ENCODE results near the gene CPEB4. TPM values are rescaled to one million over a fixed set of nuclear protein-coding genes. Genes with fewer than 3 reads are reported as not detected.

Gene CPEB4
- total RNA-seq, 1 experiment from 2014 or later: 8.7 TPM

GRCh38 chr5:173953528-173954090 lies 65.5 kb downstream of the CPEB4 start:
- no peaks in the 10 kb centered on the region for H3K23me2 ChIP-seq (ENCODE audit: insufficient read length, low read depth, low read length, poor library complexity, severe bottlenecking)
- Mint-ChIP-seq H3K9me3 (no peaks in the 10 kb centered on the region), H3K4me3 (no peak overlapping the region), H3K4me1 (peaks cover 0 to 4% of the 10 kb centered on the region in 2 experiments; a peak in 2 of 4 replicates), H3K27me3 (ENCODE audit: low read depth) (no peaks in the 10 kb centered on the region), H3K36me3 (ENCODE audit: insufficient read depth in 1 of 3, low read depth in 3 of 3) (peaks cover 9 to 26% (median 21%) of the 10 kb centered on the region in 3 experiments; a peak in 6 of 7 replicates), H3K27ac (peak overlapping the region in 1 of 3 experiments; percentile 49; a peak in 2 of 7 replicates)
- H3K14ac ChIP-seq (ENCODE audit: insufficient read depth, low read length): no peak overlapping the region
- no peaks in the 10 kb centered on the region for H3K9me3 ChIP-seq (ENCODE audit: control insufficient read depth, low read depth, low read length)
- no peak overlapping the region for H4K8ac ChIP-seq (replicated peaks; ENCODE audit: insufficient read length, low read depth, low read length)
- H3K9ac ChIP-seq (ENCODE audit: extremely low read depth, insufficient read length, low read length): no peak overlapping the region
- no peak overlapping the region for H2AFZ ChIP-seq (ENCODE audit: low read length)
- H2BK120ac ChIP-seq (ENCODE audit: low read depth, low read length, poor library complexity, severe bottlenecking): no peak overlapping the region
- H2AK5ac ChIP-seq (ENCODE audit: insufficient read length, low read length): no peak overlapping the region
- no peak overlapping the region for H3K56ac ChIP-seq (ENCODE audit: insufficient read length, low read depth, low read length)
- H2BK5ac ChIP-seq (ENCODE audit: insufficient read length, low read length): no peak overlapping the region
- no peak overlapping the region for H2BK20ac ChIP-seq (ENCODE audit: low read depth, low read length, poor library complexity, severe bottlenecking)
- no peaks in the 10 kb centered on the region for H3K27me3 ChIP-seq (ENCODE audit: insufficient read depth, low read length)
- H2BK15ac ChIP-seq (ENCODE audit: low read depth, low read length): no peak overlapping the region
- no peak overlapping the region for H4K91ac ChIP-seq (ENCODE audit: insufficient read length, low read depth, low read length)
- H3K79me2 ChIP-seq (ENCODE audit: insufficient read depth, low read length): no peaks in the 10 kb centered on the region
- H3K18ac ChIP-seq (ENCODE audit: insufficient read length, low read depth, low read length): no peak overlapping the region
- no peak overlapping the region for H3K27ac ChIP-seq (ENCODE audit: insufficient read length, low read depth, low read length)
- H3K4ac ChIP-seq (ENCODE audit: low read depth, low read length): no peak overlapping the region
- H3K23ac ChIP-seq (ENCODE audit: insufficient read length, low read depth, low read length): no peak overlapping the region
- H3K4me2 ChIP-seq (ENCODE audit: insufficient read depth, insufficient read length, low read length): no peak overlapping the region
- H2BK12ac ChIP-seq (ENCODE audit: insufficient read length, low read depth, low read length): no peak overlapping the region
- DNase-seq: no peak
- WGBS (ENCODE audit: extremely low coverage, insufficient read length, low lambda C conversion rate): 100% methylated on average over 1 of the region's 5 CpGs
- H4K20me1 ChIP-seq (ENCODE audit: control insufficient read depth, insufficient read depth, insufficient read length): no peaks in the 10 kb centered on the region
- TF ChIP-seq, protein P1, sequence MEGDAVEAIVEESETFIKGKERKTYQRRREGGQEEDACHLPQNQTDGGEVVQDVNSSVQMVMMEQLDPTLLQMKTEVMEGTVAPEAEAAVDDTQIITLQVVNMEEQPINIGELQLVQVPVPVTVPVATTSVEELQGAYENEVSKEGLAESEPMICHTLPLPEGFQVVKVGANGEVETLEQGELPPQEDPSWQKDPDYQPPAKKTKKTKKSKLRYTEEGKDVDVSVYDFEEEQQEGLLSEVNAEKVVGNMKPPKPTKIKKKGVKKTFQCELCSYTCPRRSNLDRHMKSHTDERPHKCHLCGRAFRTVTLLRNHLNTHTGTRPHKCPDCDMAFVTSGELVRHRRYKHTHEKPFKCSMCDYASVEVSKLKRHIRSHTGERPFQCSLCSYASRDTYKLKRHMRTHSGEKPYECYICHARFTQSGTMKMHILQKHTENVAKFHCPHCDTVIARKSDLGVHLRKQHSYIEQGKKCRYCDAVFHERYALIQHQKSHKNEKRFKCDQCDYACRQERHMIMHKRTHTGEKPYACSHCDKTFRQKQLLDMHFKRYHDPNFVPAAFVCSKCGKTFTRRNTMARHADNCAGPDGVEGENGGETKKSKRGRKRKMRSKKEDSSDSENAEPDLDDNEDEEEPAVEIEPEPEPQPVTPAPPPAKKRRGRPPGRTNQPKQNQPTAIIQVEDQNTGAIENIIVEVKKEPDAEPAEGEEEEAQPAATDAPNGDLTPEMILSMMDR (conservative IDR thresholded peaks at IDR 0.05): no peak
- no peak overlapping the region for H3T11ph ChIP-seq (ENCODE audit: low read length)
- H3K79me1 ChIP-seq (ENCODE audit: insufficient read depth, low read depth, low read length, poor library complexity, severe bottlenecking): no peaks in the 10 kb centered on the region
- no peaks in the 10 kb centered on the region; the same call in 1 of the 2 replicates for H3K4me1 ChIP-seq (ENCODE audit: insufficient read depth, low read length)
- H4K5ac ChIP-seq (ENCODE audit: insufficient read length, low read depth, low read length): no peak overlapping the region

Data from H9 (cell line).